GM12878 (cell line): ENCODE measurements around the gene GALNT11. TPM values are rescaled to one million over a fixed set of nuclear protein-coding genes. Genes with fewer than 3 reads are reported as not detected.

Source experiments
- ATAC-seq: fragments of 200-7000 bp; cut with Tn5 transposase; 3 replicates; pipeline ENCODE4 v1.9.1; 2020; ENCODE audit warnings: mild to moderate bottlenecking, moderate library complexity
- BruUV-seq: library from RNA; stranded (reverse); fragments of 400-500 nt; replicated peaks from 2 replicates; lab custom pipeline; 2021; lab: Mats Ljungman, UMichigan
- CTCF ChIA-PET: fragments of 300-600 bp; sonication (Branson Sonifier 250); formaldehyde crosslinking; extraction: SDS; loops from one replicate; lab custom pipeline; 2021; ENCODE audit warnings: inconsistent platforms; lab: Yijun Ruan, JAX
- POLR2A ChIA-PET: fragments of 350-600 bp; formaldehyde crosslinking; extraction: SDS; loops from one replicate; lab custom pipeline; 2021; ENCODE audit warnings: inconsistent platforms; lab: Charles Lee
- RAD21 ChIA-PET: fragments of 300-600 bp; sonication (Branson Sonifier 250); formaldehyde crosslinking; loops from one replicate; lab custom pipeline; 2023; ENCODE audit warnings: antibody characterized with exemption; ENCODE audit not compliant: unreplicated experiment; lab: Charles Lee
- SMC1A ChIA-PET: fragments of 300-600 bp; sonication (Branson Sonifier 250); formaldehyde crosslinking; loops from one replicate; lab custom pipeline; 2023; ENCODE audit not compliant: unreplicated experiment, uncharacterized antibody; lab: Charles Lee
- DNase-seq: peaks from one replicate; pipeline ENCODE4 v3.0.0-alpha.2; 2011; ENCODE audit warnings: low read depth, low spot score
- FAIRE-seq: peaks from 3 replicates; lab custom pipeline; 2011; peaks lifted over from hg19 to GRCh38; lab: Jason Lieb, UNC
- H2AFZ ChIP-seq: 2 replicates; pipeline ENCODE4 v1.6.0; 2011; ENCODE audit warnings: low read depth, low read length, control low read depth; ENCODE audit not compliant: control insufficient read depth
- H3K27ac ChIP-seq: 2 replicates; pipeline ENCODE4 v1.5.1; 2011; ENCODE audit warnings: control low read depth; ENCODE audit not compliant: control insufficient read depth, insufficient read depth
- H3K27me3 ChIP-seq, 2 experiments: replicated peaks in 1 of 2; 2 replicates each; pipeline versions ENCODE4 v1.6.0 to v1.6.1; 2011; ENCODE audit warnings: low read length in 1 of 2; ENCODE audit not compliant: control insufficient read depth in 2 of 2, insufficient read depth in 2 of 2
- H3K36me3 ChIP-seq, 2 experiments: 2 replicates each; pipeline ENCODE4 v1.5.1; 2011; ENCODE audit warnings: low read length in 1 of 2; ENCODE audit not compliant: control insufficient read depth in 2 of 2, insufficient read depth in 2 of 2
- H3K4me1 ChIP-seq: 2 replicates; pipeline ENCODE4 v1.6.1; 2011; ENCODE audit warnings: mild to moderate bottlenecking, low read length, moderate library complexity, mixed read lengths; ENCODE audit not compliant: control insufficient read depth, insufficient read depth
- H3K4me2 ChIP-seq: 2 replicates; pipeline ENCODE4 v1.6.0; 2011; ENCODE audit warnings: control low read depth; ENCODE audit not compliant: control insufficient read depth, insufficient read depth
- H3K4me3 ChIP-seq: fragments of 200-600 bp; sonication (generic); 2 replicates; pipeline ENCODE4 v1.5.1; 2016
- H3K79me2 ChIP-seq: 2 replicates; pipeline ENCODE4 v1.6.0; 2011; ENCODE audit warnings: low read length; ENCODE audit not compliant: control insufficient read depth, insufficient read depth
- H3K9ac ChIP-seq: 2 replicates; pipeline ENCODE4 v1.8.0; 2011; ENCODE audit warnings: low read length, control low read depth, mixed read lengths; ENCODE audit not compliant: control insufficient read depth, insufficient read depth
- H3K9me3 ChIP-seq: replicated peaks from 3 replicates; pipeline ENCODE4 v1.5.1; 2011; ENCODE audit warnings: mild to moderate bottlenecking, low read length; ENCODE audit not compliant: control insufficient read depth, insufficient read depth
- H4K20me1 ChIP-seq: 2 replicates; pipeline ENCODE4 v1.6.0; 2011; ENCODE audit not compliant: control insufficient read depth, insufficient read depth
- CHD1 ChIP-seq: IDR thresholded peaks from 2 replicates; pipeline ENCODE4 v1.6.1; 2012; ENCODE audit warnings: low read depth, low read length, improper control_type of control experiment
- E2F8 ChIP-seq: fragments of 450-650 bp; IDR thresholded peaks from 2 replicates; pipeline ENCODE4 v1.6.1; 2018; ENCODE audit warnings: mild to moderate bottlenecking, low read depth, moderate library complexity; ENCODE audit not compliant: partially characterized antibody
- EP300 ChIP-seq, 2 experiments: fragments of 150-350 bp in 1 of 2; IDR thresholded peaks; 2 replicates each; pipeline ENCODE4 v1.6.1; 2011 to 2012; ENCODE audit warnings: low read depth in 2 of 2, low read length in 2 of 2, borderline replicate concordance in 1 of 2, improper control_type of control experiment in 1 of 2, inconsistent platforms in 1 of 2; ENCODE audit not compliant: control insufficient read depth in 1 of 2
- GABPA ChIP-seq: IDR thresholded peaks from 2 replicates; pipeline ENCODE4 v1.6.1; 2014; ENCODE audit warnings: antibody characterized with exemption, low read depth, mild to moderate bottlenecking, inconsistent platforms
- NFYB ChIP-seq: IDR thresholded peaks from 2 replicates; pipeline ENCODE4 v1.6.1; 2011; ENCODE audit warnings: low read depth, mild to moderate bottlenecking, low read length, improper control_type of control experiment, moderate library complexity; ENCODE audit not compliant: insufficient read depth
- NR2F1 ChIP-seq: fragments of 450-650 bp; conservative IDR thresholded peaks from 2 replicates; pipeline ENCODE4 v1.6.1; 2017; ENCODE audit warnings: mild to moderate bottlenecking
- POLR2AphosphoS5 ChIP-seq: IDR thresholded peaks from 2 replicates; pipeline ENCODE4 v1.6.1; 2011; ENCODE audit warnings: mild to moderate bottlenecking, low read length, inconsistent platforms
- SIN3A ChIP-seq: IDR thresholded peaks from 2 replicates; pipeline ENCODE4 v1.6.1; 2012; ENCODE audit warnings: low read depth, low read length, improper control_type of control experiment
- SREBF2 ChIP-seq: IDR thresholded peaks from 2 replicates; pipeline ENCODE4 v1.6.1; 2012; ENCODE audit warnings: mild to moderate bottlenecking, low read length
- ZBTB4 ChIP-seq: fragments of 450-650 bp; formaldehyde crosslinking; IDR thresholded peaks from 2 replicates; pipeline ENCODE4 v1.4.0; 2022; ENCODE audit warnings: mild to moderate bottlenecking, moderate library complexity
- ZNF384 ChIP-seq: IDR thresholded peaks from 2 replicates; pipeline ENCODE4 v1.6.1; 2012; ENCODE audit warnings: low read depth, mild to moderate bottlenecking, low read length, improper control_type of control experiment, borderline replicate concordance
- WGBS: methylation state at CpG from one replicate; pipeline ENCODE4 v1.1.6; 2016; ENCODE audit warnings: low lambda C conversion rate; ENCODE audit not compliant: insufficient replicate concordance, insufficient coverage; ENCODE audit errors: missing lambda C conversion rate; 5-methylcytosine and 5-hydroxymethylcytosine counted together
- in situ Hi-C: fragments of 300-500 bp; cut with MboI; formaldehyde crosslinking; loops from 9 replicates; pipeline ENCODE4 v1.14.3; 2018; ENCODE audit warnings: mixed read lengths
- intact Hi-C: fragments of 100-400 bp; cut with micrococcal nuclease; formaldehyde crosslinking; loops from one replicate; pipeline ENCODE4 v1.14.2; 2022; ENCODE audit not compliant: unreplicated experiment
- polyA plus RNA-seq, 11 experiments: library from polyadenylated mRNA; depleted of rRNA in 4 of 11; unstranded in 6 of 11; stranded (reverse) in 5 of 11; fragments of >200 nt; fragmentation: Nextera tagmentation in 4 of 11; fragmentation: Illumina TruSeq in 1 of 11; extraction: Ambion mirVana in 4 of 11; extraction: Trizol in 1 of 11; gene quantifications; 1 replicate in 1 of 11; 2 replicates in 10 of 11; pipeline versions ENCODE4 v1.2.1 to v1.2.3, GENCODE V29; 2011 to 2016; ENCODE audit warnings: inconsistent platforms in 2 of 11, missing spikeins in 2 of 11, low read depth in 1 of 11
- total RNA-seq, 4 experiments: library from RNA; depleted of rRNA in 3 of 4; stranded (reverse); fragments of >200 nt in 3 of 4; fragmentation: Illumina TruSeq in 1 of 4; extraction: Trizol in 1 of 4; gene quantifications; 2 replicates each; pipeline versions ENCODE4 v1.2.1 to v1.2.3, GENCODE V29; 2013 to 2021
- TF ChIP-seq, protein P1 (sequence below): fragments of 450-650 bp; conservative IDR thresholded peaks from 2 replicates; pipeline ENCODE4 v1.6.1; 2017; ENCODE audit warnings: mild to moderate bottlenecking, moderate library complexity

GALNT11 gene
- total and polyA plus RNA-seq, 10 of the 15 experiments (the other 5 are each of a cell fraction or from before 2014, with no cell fraction given) = 2.0 to 9.5 (median 6.4) TPM

DNA sequence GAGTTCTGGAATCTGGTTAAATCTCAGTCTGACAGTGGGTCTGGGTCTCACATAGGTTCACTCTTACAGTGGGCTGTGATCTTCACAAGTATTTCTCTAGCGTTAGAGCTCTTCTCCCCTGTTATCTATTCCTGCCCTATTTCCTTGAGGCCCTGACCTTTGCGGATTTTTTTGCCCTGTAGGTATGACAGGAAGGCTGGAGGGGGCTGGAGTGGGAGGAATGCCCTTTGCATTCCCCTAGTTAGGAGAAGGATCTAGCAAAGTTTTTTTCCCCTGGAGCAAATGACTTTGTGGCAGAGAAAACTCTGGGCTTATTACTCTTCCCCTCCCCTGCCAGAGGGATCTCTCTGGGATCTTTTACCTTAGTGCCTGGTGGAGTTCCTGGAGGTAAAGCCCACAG is 49.2 kb downstream of the GALNT11 start:
- intact Hi-C loops (no loop called here), in situ Hi-C loops (no loop called here)
- no TSS peak for BruUV-seq
- no peak overlapping the region for H3K27ac ChIP-seq
- 87% methylated on average over 2 of the region's 2 CpGs for WGBS
- CTCF ChIA-PET = no interaction called here
- H3K36me3 ChIP-seq = no peaks in the 10 kb centered on the region
- TF ChIP-seq, protein P1, sequence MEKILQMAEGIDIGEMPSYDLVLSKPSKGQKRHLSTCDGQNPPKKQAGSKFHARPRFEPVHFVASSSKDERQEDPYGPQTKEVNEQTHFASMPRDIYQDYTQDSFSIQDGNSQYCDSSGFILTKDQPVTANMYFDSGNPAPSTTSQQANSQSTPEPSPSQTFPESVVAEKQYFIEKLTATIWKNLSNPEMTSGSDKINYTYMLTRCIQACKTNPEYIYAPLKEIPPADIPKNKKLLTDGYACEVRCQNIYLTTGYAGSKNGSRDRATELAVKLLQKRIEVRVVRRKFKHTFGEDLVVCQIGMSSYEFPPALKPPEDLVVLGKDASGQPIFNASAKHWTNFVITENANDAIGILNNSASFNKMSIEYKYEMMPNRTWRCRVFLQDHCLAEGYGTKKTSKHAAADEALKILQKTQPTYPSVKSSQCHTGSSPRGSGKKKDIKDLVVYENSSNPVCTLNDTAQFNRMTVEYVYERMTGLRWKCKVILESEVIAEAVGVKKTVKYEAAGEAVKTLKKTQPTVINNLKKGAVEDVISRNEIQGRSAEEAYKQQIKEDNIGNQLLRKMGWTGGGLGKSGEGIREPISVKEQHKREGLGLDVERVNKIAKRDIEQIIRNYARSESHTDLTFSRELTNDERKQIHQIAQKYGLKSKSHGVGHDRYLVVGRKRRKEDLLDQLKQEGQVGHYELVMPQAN = no peak
- TF ChIP-seq ZNF384 (no peak), POLR2AphosphoS5 (no peak), ZBTB4 (CRISPR knock-in tag) (no peak), CHD1 (no peak), EP300 (IDR thresholded peaks at IDR 0.05; ENCODE audit: borderline replicate concordance in 1 of 2, control insufficient read depth in 1 of 2, low read depth in 2 of 2, low read length in 2 of 2) (no peak), E2F8 (no peak), GABPA (no peak), NR2F1 (no peak), SIN3A (no peak), SREBF2 (no peak), NFYB (no peak)
- ATAC-seq (no peak), DNase-seq (no peak), FAIRE-seq (no peak)
- no peak overlapping the region for H3K9ac ChIP-seq
- no peaks in the 10 kb centered on the region for H3K79me2 ChIP-seq
- H3K27me3 ChIP-seq = no peaks in the 10 kb centered on the region
- SMC1A ChIA-PET = no interaction called here
- no peaks in the 10 kb centered on the region; the same call in 2 of the 3 replicates for H3K9me3 ChIP-seq
- H4K20me1 ChIP-seq = no peaks in the 10 kb centered on the region
- peaks cover 4% of the 10 kb centered on the region; the same call in 1 of the 2 replicates for H3K4me1 ChIP-seq
- no peak overlapping the region for H2AFZ ChIP-seq
- H3K4me3 ChIP-seq = no peak overlapping the region
- H3K4me2 ChIP-seq = no peak overlapping the region
- RAD21 ChIA-PET = no interaction called here
- POLR2A ChIA-PET = no interaction called here
